Keratinocyte (primary cell): ENCODE results near the gene SAMD10. TPM values are rescaled to one million over a fixed set of nuclear protein-coding genes. Genes with fewer than 3 reads are reported as not detected.

Experiments used
- DNase-seq: peaks from one replicate; pipeline ENCODE4 v3.0.0-alpha.2; 2011; ENCODE audit warnings: low read depth, missing footprints, low spot score
- FAIRE-seq: peaks from 2 replicates; lab custom pipeline; 2011; peaks lifted over from hg19 to GRCh38; lab: Jason Lieb, UNC
- H2AFZ ChIP-seq: 2 replicates; pipeline ENCODE4 v1.6.0; 2012; ENCODE audit warnings: low read length, control low read depth, inconsistent platforms; ENCODE audit not compliant: control insufficient read depth
- H3K27ac ChIP-seq: 2 replicates; pipeline ENCODE4 v1.5.1; 2011; ENCODE audit warnings: low read length; ENCODE audit not compliant: control insufficient read depth, insufficient read depth
- H3K27me3 ChIP-seq: 3 replicates; pipeline ENCODE4 v1.6.0; 2011; ENCODE audit warnings: low read length; ENCODE audit not compliant: control insufficient read depth, insufficient read depth; ENCODE audit errors: extremely low read depth
- H3K36me3 ChIP-seq, 2 experiments: 2 replicates in 1 of 2; 3 replicates in 1 of 2; pipeline ENCODE4 v1.5.1; 2011; ENCODE audit warnings: low read length in 2 of 2, mild to moderate bottlenecking in 1 of 2; ENCODE audit not compliant: control insufficient read depth in 2 of 2, insufficient read depth in 2 of 2; ENCODE audit errors: extremely low read depth in 1 of 2
- H3K4me1 ChIP-seq: 3 replicates; pipeline ENCODE4 v1.5.1; 2011; ENCODE audit warnings: low read length; ENCODE audit not compliant: control insufficient read depth, insufficient read depth; ENCODE audit errors: extremely low read depth
- H3K4me2 ChIP-seq: 3 replicates; pipeline ENCODE4 v1.6.0; 2011; ENCODE audit warnings: low read depth, low read length; ENCODE audit not compliant: control insufficient read depth, insufficient read depth; ENCODE audit errors: extremely low read depth
- H3K4me3 ChIP-seq, 3 experiments: fragments of 200-600 bp in 1 of 3; sonication (generic) in 1 of 3; 2 replicates in 2 of 3; 3 replicates in 1 of 3; pipeline ENCODE4 v1.5.1; 2011 to 2016; ENCODE audit warnings: low read length in 3 of 3, mild to moderate bottlenecking in 3 of 3, control low read depth in 2 of 3, inconsistent platforms in 1 of 3, low read depth in 1 of 3, mixed read lengths in 1 of 3, mixed run types in 1 of 3, moderate library complexity in 1 of 3; ENCODE audit not compliant: control insufficient read depth in 2 of 3, insufficient read depth in 2 of 3; ENCODE audit errors: extremely low read depth in 1 of 3
- H3K79me2 ChIP-seq: 2 replicates; pipeline ENCODE4 v1.6.0; 2012; ENCODE audit warnings: low read length; ENCODE audit not compliant: control insufficient read depth, insufficient read depth
- H3K9ac ChIP-seq: 3 replicates; pipeline ENCODE4 v1.6.0; 2011; ENCODE audit warnings: low read length; ENCODE audit not compliant: control insufficient read depth, insufficient read depth; ENCODE audit errors: extremely low read depth
- H3K9me1 ChIP-seq: 3 replicates; pipeline ENCODE4 v1.6.0; 2011; ENCODE audit warnings: low read length; ENCODE audit not compliant: control insufficient read depth, insufficient read depth; ENCODE audit errors: extremely low read depth
- H3K9me3 ChIP-seq: 2 replicates; pipeline ENCODE4 v1.5.1; 2012; ENCODE audit warnings: low read depth, low read length; ENCODE audit not compliant: control insufficient read depth
- H4K20me1 ChIP-seq: 3 replicates; pipeline ENCODE4 v1.6.0; 2011; ENCODE audit warnings: low read length; ENCODE audit not compliant: control insufficient read depth, insufficient read depth; ENCODE audit errors: extremely low read depth
- CTCF ChIP-seq, 3 experiments: IDR thresholded peaks in 1 of 3; conservative IDR thresholded peaks in 1 of 3; optimal IDR thresholded peaks in 1 of 3; 2 replicates in 2 of 3; 3 replicates in 1 of 3; pipeline versions ENCODE3 to v1.5.1; 2011; ENCODE audit warnings: low read length in 3 of 3, mild to moderate bottlenecking in 3 of 3, moderate library complexity in 2 of 3, control low read depth in 1 of 3, inconsistent platforms in 1 of 3; ENCODE audit not compliant: insufficient read depth in 2 of 3; ENCODE audit errors: extremely low read depth in 1 of 3
- EZH2 ChIP-seq: IDR thresholded peaks from one replicate; pipeline ENCODE4 v1.6.1; 2012; ENCODE audit warnings: inconsistent platforms, mild to moderate bottlenecking, low read length, moderate library complexity
- dilution Hi-C: fragments of 300-500 bp; cut with MboI; formaldehyde crosslinking; loops from one replicate; pipeline ENCODE4 v1.7.0; 2020; ENCODE audit warnings: low sequenced_read_pairs; ENCODE audit not compliant: extremely low pct_ligation_motif_present
- polyA plus RNA-seq, 5 experiments: library from polyadenylated mRNA; depleted of rRNA in 3 of 5; stranded (reverse) in 3 of 5; stranded (forward) in 1 of 5; unstranded in 1 of 5; fragments of >200 nt; gene quantifications; 1 replicate in 1 of 5; 2 replicates in 3 of 5; 3 replicates in 1 of 5; pipeline versions ENCODE4 v1.2.1 to v1.2.3, GENCODE V29; 2011 to 2012; ENCODE audit warnings: missing spikeins in 2 of 5, low read depth in 1 of 5, low replicate concordance in 1 of 5

SAMD10 gene
- polyA plus RNA-seq, 1 donor (not counting 4 experiments of a cell fraction or from before 2014, with no cell fraction given), result 0.45 TPM

DNA sequence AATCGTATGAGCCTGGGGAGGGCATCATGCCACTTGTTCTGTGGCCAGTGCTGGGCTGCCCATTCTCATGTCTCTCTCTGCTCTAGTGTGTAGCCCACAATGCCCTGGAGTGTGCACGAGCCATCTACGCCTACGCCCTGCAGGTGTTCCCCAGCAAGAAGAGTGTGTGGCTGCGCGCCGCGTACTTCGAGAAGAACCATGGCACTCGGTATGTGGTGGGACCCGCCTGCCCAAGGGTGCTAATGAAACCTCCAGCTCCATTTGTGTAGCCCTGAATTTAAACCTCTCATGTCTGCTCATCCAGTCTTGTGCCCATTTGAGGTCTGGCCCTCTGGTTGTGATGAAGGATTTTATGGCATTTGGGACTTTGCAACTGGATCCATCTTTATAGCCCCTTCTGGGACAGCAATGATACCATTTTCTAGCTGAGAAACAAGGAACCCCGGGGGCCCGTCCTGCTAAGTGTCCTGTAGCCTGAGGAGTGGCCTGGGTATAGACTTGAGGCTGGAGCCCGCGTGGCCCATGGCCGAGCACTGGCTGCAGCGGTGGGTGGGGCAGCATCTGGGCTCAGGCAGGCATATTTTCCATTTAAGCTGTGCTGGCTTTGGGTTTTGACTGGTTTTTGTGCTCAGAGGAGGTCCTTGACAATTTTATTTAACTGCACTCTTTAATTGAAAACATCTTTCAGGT is 43.4 kb upstream of the SAMD10 start:
- Histone ChIP-seq H3K4me1 (no peaks in the 10 kb centered on the region), H3K4me2 (no peak overlapping the region), H2AFZ (no peak overlapping the region), H3K27ac (no peak overlapping the region), H3K9ac (no peak overlapping the region), H3K9me1 (no peaks in the 10 kb centered on the region), H3K9me3 (no peaks in the 10 kb centered on the region), H4K20me1 (no peaks in the 10 kb centered on the region), H3K27me3 (no peaks in the 10 kb centered on the region), H3K36me3 (peaks cover 38 to 44% of the 10 kb centered on the region in 2 experiments), H3K79me2 (peaks cover 6% of the 10 kb centered on the region), H3K4me3 (no peak overlapping the region)
- dilution Hi-C loops, result no loop called here
- no peak for FAIRE-seq
- TF ChIP-seq CTCF (optimal IDR thresholded peaks at IDR 0.05 in 1 of 3, IDR thresholded peaks at IDR 0.05 in 1 of 3, conservative IDR thresholded peaks at IDR 0.05 in 1 of 3; ENCODE audit: extremely low read depth in 1 of 3, insufficient read depth in 2 of 3, low read length in 3 of 3) (no peak), EZH2 (no peak)
- DNase-seq, result no peak

- Histone ChIP-seq H3K9me3 (no peaks in the 10 kb centered on the region), H3K9me1 (no peaks in the 10 kb centered on the region), H3K9ac (no peak overlapping the region), H3K4me2 (no peak overlapping the region), H3K79me2 (peaks cover 6% of the 10 kb centered on the region), H3K36me3 (peaks cover 27 to 36% of the 10 kb centered on the region in 2 experiments), H3K4me3 (no peak overlapping the region), H3K27ac (no peak overlapping the region), H3K4me1 (no peaks in the 10 kb centered on the region), H3K27me3 (no peaks in the 10 kb centered on the region), H2AFZ (no peak overlapping the region), H4K20me1 (no peaks in the 10 kb centered on the region)
- dilution Hi-C loops, result no loop called here
- TF ChIP-seq EZH2 (no peak), CTCF (optimal IDR thresholded peaks at IDR 0.05 in 1 of 3, IDR thresholded peaks at IDR 0.05 in 1 of 3, conservative IDR thresholded peaks at IDR 0.05 in 1 of 3; ENCODE audit: extremely low read depth in 1 of 3, insufficient read depth in 2 of 3, low read length in 3 of 3) (no peak)
- no peak for FAIRE-seq
- DNase-seq, result no peak
These were observed 41.9 kb upstream of the SAMD10 start for GRCh38 chr20:64021124-64021975.
